B cell (primary cell): ENCODE results near the gene MTCL1. TPM values are rescaled to one million over a fixed set of nuclear protein-coding genes. Genes with fewer than 3 reads are reported as not detected.

Experiments used
- ATAC-seq: fragments of 200-7000 bp; cut with Tn5 transposase; one replicate; pipeline ENCODE4 v1.10.0; 2021; ENCODE audit warnings: low read depth, mild to moderate bottlenecking, moderate number of reproducible peaks, moderate library complexity
- CTCF ChIA-PET: fragments of 350-600 bp; sonication (Branson Sonifier 250); formaldehyde crosslinking; loops from one replicate; lab custom pipeline; 2021; ENCODE audit warnings: antibody characterized with exemption, inconsistent platforms; lab: Charles Lee
- POLR2A ChIA-PET: fragments of 350-600 bp; sonication (Branson Sonifier 250); formaldehyde crosslinking; loops from one replicate; lab custom pipeline; 2021; ENCODE audit warnings: antibody characterized with exemption; lab: Charles Lee
- DNase-seq: peaks from one replicate; pipeline ENCODE4 v3.0.0; 2013
- H2AFZ ChIP-seq: 2 replicates; pipeline ENCODE4 v1.6.1; 2012; ENCODE audit warnings: mild to moderate bottlenecking, low read depth, low read length; ENCODE audit not compliant: insufficient read depth, poor library complexity, severe bottlenecking
- H3K27ac ChIP-seq, 2 donors: 1 replicate in 1 of 2; 2 replicates in 1 of 2; pipeline ENCODE4 v1.5.1; 2012 to 2013; ENCODE audit warnings: low read length in 2 of 2, mild to moderate bottlenecking in 2 of 2, moderate library complexity in 1 of 2
- H3K27me3 ChIP-seq, 4 experiments: fragments of 200-600 bp in 1 of 4; sonication (generic) in 1 of 4; replicated peaks in 1 of 4; 1 replicate in 2 of 4; 2 replicates in 2 of 4; pipeline versions ENCODE4 v1.6.1 to v1.7.0; 2013 to 2016; ENCODE audit warnings: low read length in 3 of 4, mild to moderate bottlenecking in 2 of 4, mixed read lengths in 1 of 4, moderate library complexity in 1 of 4; ENCODE audit not compliant: insufficient read depth in 4 of 4, control insufficient read depth in 3 of 4; ENCODE audit errors: control extremely low read depth in 1 of 4
- H3K36me3 ChIP-seq, 2 experiments: replicated peaks in 1 of 2; 1 replicate in 1 of 2; 2 replicates in 1 of 2; pipeline versions ENCODE4 v1.6.1 to v1.7.1; 2013; ENCODE audit warnings: low read length in 1 of 2; ENCODE audit not compliant: insufficient read depth in 2 of 2, control insufficient read depth in 1 of 2; ENCODE audit errors: control extremely low read depth in 1 of 2, extremely low read depth in 1 of 2
- H3K4me1 ChIP-seq, 2 donors: fragments of 200-600 bp in 1 of 2; sonication (generic) in 1 of 2; 1 replicate in 1 of 2; 2 replicates in 1 of 2; pipeline versions ENCODE4 v1.5.1 to v1.6.1; 2013 to 2017; ENCODE audit warnings: low read length in 2 of 2; ENCODE audit not compliant: control insufficient read depth in 2 of 2, insufficient read depth in 2 of 2
- H3K4me2 ChIP-seq: replicated peaks from 2 replicates; pipeline ENCODE3; 2012; ENCODE audit warnings: mild to moderate bottlenecking, low read depth, low read length; ENCODE audit not compliant: poor library complexity, severe bottlenecking
- H3K4me3 ChIP-seq, 5 experiments: fragments of 200-600 bp in 1 of 5; sonication (generic) in 1 of 5; 1 replicate in 3 of 5; 2 replicates in 2 of 5; pipeline versions ENCODE4 v1.5.1 to v1.7.0; 2011 to 2016; ENCODE audit warnings: low read length in 4 of 5, mild to moderate bottlenecking in 4 of 5, low read depth in 2 of 5, control low read depth in 1 of 5, moderate library complexity in 1 of 5; ENCODE audit not compliant: insufficient read depth in 1 of 5; ENCODE audit errors: control extremely low read depth in 1 of 5, extremely low read depth in 1 of 5
- H3K79me2 ChIP-seq: fragments of 200-600 bp; sonication (generic); one replicate; pipeline ENCODE4 v1.6.0; 2016; ENCODE audit warnings: low read length; ENCODE audit not compliant: control insufficient read depth, insufficient read depth
- H3K9ac ChIP-seq: fragments of 200-600 bp; sonication (generic); 2 replicates; pipeline ENCODE4 v1.6.1; 2017; ENCODE audit warnings: mild to moderate bottlenecking, low read length, moderate library complexity
- H3K9me3 ChIP-seq, 3 donors: one replicate each; pipeline versions ENCODE4 v1.6.1 to v1.7.1; 2013; ENCODE audit warnings: low read length in 2 of 3; ENCODE audit not compliant: control insufficient read depth in 2 of 3, insufficient read depth in 1 of 3; ENCODE audit errors: control extremely low read depth in 1 of 3
- H4K20me1 ChIP-seq: 2 replicates; pipeline ENCODE4 v1.6.0; 2012; ENCODE audit warnings: mild to moderate bottlenecking, low read length; ENCODE audit not compliant: insufficient read depth, control insufficient read depth, poor library complexity, severe bottlenecking
- H3K27ac Mint-ChIP-seq: one replicate; pipeline ENCODE4 v1.8.0; 2021; ENCODE audit warnings: mixed read lengths
- H3K27me3 Mint-ChIP-seq: one replicate; pipeline ENCODE4 v1.8.0; 2021; ENCODE audit warnings: mixed read lengths
- H3K4me1 Mint-ChIP-seq: one replicate; pipeline ENCODE4 v1.8.0; 2021; ENCODE audit warnings: mixed read lengths
- H3K4me3 Mint-ChIP-seq: one replicate; pipeline ENCODE4 v1.8.0; 2021; ENCODE audit warnings: mixed read lengths
- H3K9me3 Mint-ChIP-seq: one replicate; pipeline ENCODE4 v1.8.0; 2022; ENCODE audit warnings: mixed read lengths; ENCODE audit not compliant: insufficient read depth
- EZH2 ChIP-seq: IDR thresholded peaks from 2 replicates; pipeline ENCODE4 v1.6.1; 2012; ENCODE audit warnings: borderline replicate concordance, low read depth, mild to moderate bottlenecking, moderate library complexity, low read length; ENCODE audit not compliant: insufficient read depth, poor library complexity, severe bottlenecking
- WGBS: methylation state at CpG from one replicate; pipeline ENCODE4 v1.1.5; 2013; ENCODE audit warnings: missing lambda C conversion rate; ENCODE audit not compliant: insufficient coverage; 5-methylcytosine and 5-hydroxymethylcytosine counted together
- intact Hi-C: fragments of 100-400 bp; cut with micrococcal nuclease; formaldehyde crosslinking; loops from one replicate; pipeline ENCODE4 v1.10.0; 2022
- polyA plus RNA-seq: library from polyadenylated mRNA; depleted of rRNA; stranded (reverse); fragments of >200 nt; gene quantifications from 2 replicates; pipeline ENCODE4 v1.2.3, GENCODE V29; 2012
- total RNA-seq, 2 donors: library from RNA; stranded (reverse); fragments of 120-200 nt in 1 of 2; gene quantifications; 1 replicate in 1 of 2; 2 replicates in 1 of 2; pipeline versions ENCODE4 v1.2.3 to v1.2.4, GENCODE V29; 2013 to 2022
- TF ChIP-seq, protein P1 (sequence below): fragments of 200-600 bp; IDR thresholded peaks from one replicate; pipeline ENCODE4 v1.8.0; 2022; ENCODE audit warnings: antibody characterized with exemption, mild to moderate bottlenecking

MTCL1 gene
- total and polyA plus RNA-seq, 2 donors (not counting 1 experiment from before 2014, with no cell fraction given) = 2.7 to 5.8 TPM

DNA sequence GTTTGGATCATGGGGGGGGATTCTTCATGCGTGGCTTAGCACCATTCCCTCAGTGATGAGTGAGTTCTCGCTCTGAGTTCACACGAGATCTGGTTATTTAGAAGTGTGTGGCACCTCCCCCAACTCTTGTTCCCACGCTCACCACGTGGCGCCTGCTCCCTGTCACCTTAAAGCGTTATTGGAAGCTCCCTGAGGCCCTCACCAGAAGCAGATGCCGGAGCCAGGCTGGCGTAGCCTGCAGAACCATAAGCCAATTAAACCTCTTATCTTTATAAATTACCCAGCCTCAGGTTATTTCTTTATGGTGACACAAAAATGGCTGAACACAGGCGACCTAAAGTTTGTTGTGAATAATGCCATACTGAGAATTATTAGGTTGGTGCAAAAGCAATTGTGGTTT, 10.5 kb upstream of the MTCL1 start:
- Mint-ChIP-seq H3K27ac (peak overlapping the region; percentile 6), H3K4me3 (no peak overlapping the region), H3K4me1 (peaks cover 13% of the 10 kb centered on the region), H3K9me3 (no peaks in the 10 kb centered on the region), H3K27me3 (peaks cover 4% of the 10 kb centered on the region)
- TF ChIP-seq, protein P1, sequence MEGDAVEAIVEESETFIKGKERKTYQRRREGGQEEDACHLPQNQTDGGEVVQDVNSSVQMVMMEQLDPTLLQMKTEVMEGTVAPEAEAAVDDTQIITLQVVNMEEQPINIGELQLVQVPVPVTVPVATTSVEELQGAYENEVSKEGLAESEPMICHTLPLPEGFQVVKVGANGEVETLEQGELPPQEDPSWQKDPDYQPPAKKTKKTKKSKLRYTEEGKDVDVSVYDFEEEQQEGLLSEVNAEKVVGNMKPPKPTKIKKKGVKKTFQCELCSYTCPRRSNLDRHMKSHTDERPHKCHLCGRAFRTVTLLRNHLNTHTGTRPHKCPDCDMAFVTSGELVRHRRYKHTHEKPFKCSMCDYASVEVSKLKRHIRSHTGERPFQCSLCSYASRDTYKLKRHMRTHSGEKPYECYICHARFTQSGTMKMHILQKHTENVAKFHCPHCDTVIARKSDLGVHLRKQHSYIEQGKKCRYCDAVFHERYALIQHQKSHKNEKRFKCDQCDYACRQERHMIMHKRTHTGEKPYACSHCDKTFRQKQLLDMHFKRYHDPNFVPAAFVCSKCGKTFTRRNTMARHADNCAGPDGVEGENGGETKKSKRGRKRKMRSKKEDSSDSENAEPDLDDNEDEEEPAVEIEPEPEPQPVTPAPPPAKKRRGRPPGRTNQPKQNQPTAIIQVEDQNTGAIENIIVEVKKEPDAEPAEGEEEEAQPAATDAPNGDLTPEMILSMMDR = no peak
- no peak for TF ChIP-seq EZH2
- Histone ChIP-seq H3K79me2 (no peaks in the 10 kb centered on the region), H3K27me3 (no peaks in the 10 kb centered on the region), H2AFZ (no peak overlapping the region), H3K9me3 (no peaks in the 10 kb centered on the region), H3K36me3 (no peaks in the 10 kb centered on the region), H3K4me2 (no peak overlapping the region), H4K20me1 (no peaks in the 10 kb centered on the region), H3K4me1 (peaks cover 13 to 17% of the 10 kb centered on the region in 2 donors), H3K9ac (no peak overlapping the region), H3K27ac (no peak overlapping the region), H3K4me3 (no peak overlapping the region)
- ChIA-PET CTCF (interaction anchor here (0.9 to 4.1 kb wide), 7 partner anchors 8 to 293 kb away, joined by 3 to 57 read pairs (median 17); no protein-coding TSS in a partner anchor), POLR2A (interaction anchor here (0.6 kb wide), 1 partner anchor 376 kb away, joined by 3 read pairs; no protein-coding TSS in a partner anchor)
- 77% methylated on average over 5 of the region's 10 CpGs for WGBS
- ATAC-seq (no peak), DNase-seq (no peak)
- intact Hi-C loops = loop anchor here (5.0 kb wide), 1 partner anchor 93 kb away; no protein-coding TSS in a partner anchor

DNA sequence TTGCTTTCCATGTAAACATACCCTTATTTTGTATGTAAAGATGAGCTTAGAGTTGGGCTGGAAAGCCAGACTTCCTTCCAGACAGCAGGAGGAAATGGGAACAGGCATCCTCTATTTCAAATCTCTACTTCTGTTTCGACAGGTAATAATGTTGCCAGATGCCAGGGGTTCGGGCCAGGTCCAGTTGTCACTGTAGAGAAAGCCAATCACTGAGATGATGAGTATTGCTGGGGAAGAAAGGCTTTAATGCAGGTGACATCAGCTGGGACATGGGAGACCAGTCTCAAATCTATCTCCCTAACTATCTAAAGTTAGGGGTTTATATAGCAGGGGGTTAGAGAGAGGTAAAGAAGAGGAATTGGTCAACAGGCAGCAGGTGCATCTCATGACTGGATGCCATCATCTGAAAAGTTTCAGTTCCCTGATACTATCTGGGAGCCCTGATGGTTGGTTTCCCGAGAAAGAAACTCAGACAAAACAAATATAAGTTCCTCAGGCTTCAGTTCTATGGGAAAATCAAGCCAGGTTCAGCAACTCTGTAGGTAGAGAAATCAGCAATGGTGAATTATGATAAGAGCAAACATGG, 9.3 kb upstream of the MTCL1 start:
- peak overlapping the region; percentile 54 for H3K4me3 Mint-ChIP-seq
- Histone ChIP-seq H3K79me2 (no peaks in the 10 kb centered on the region), H3K27ac (peak overlapping the region; percentile 74 to 87), H3K9me3 (no peaks in the 10 kb centered on the region), H2AFZ (no peak overlapping the region), H3K4me1 (peaks cover 13 to 17% of the 10 kb centered on the region in 2 donors), H3K4me2 (peak overlapping the region; percentile 39), H3K4me3 (no peak overlapping the region), H4K20me1 (no peaks in the 10 kb centered on the region), H3K36me3 (no peaks in the 10 kb centered on the region), H3K27me3 (no peaks in the 10 kb centered on the region), H3K9ac (no peak overlapping the region)
- H3K4me1 Mint-ChIP-seq = peaks cover 13% of the 10 kb centered on the region
- POLR2A ChIA-PET = interaction anchor here (1.0 kb wide), 1 partner anchor 95 kb away, joined by 3 read pairs; no protein-coding TSS in a partner anchor
- DNase-seq = peak; percentile 84
- WGBS = no CpG with 5 or more reads among the region's 3 CpGs
- H3K9me3 Mint-ChIP-seq = no peaks in the 10 kb centered on the region
- CTCF ChIA-PET = interaction anchor here (0.6 to 4.1 kb wide), 30 partner anchors 7 to 729 kb away, joined by 3 to 57 read pairs (median 4); no protein-coding TSS in a partner anchor
- peaks cover 5% of the 10 kb centered on the region for H3K27me3 Mint-ChIP-seq
- peak; percentile 75 for ATAC-seq
- peak overlapping the region; percentile 88 for H3K27ac Mint-ChIP-seq
- intact Hi-C loops = loop anchor here (1.0 to 5.0 kb wide), 5 partner anchors 8 to 820 kb away; no protein-coding TSS in a partner anchor
- no peak for TF ChIP-seq EZH2
- TF ChIP-seq, protein P1 = no peak
